GM12878 (cell line): ENCODE measurements around the gene ACRBP. TPM values are rescaled to one million over a fixed set of nuclear protein-coding genes. Genes with fewer than 3 reads are reported as not detected.
A peak's percentile ranks its signal among the peaks of the same experiment; 100 is the strongest.

Experiments
- BCL3 ChIP-seq: IDR thresholded peaks from 2 replicates; pipeline ENCODE4 v1.6.1; 2011; ENCODE audit warnings: borderline replicate concordance, low read depth, mild to moderate bottlenecking, moderate library complexity, low read length; ENCODE audit not compliant: insufficient read depth, poor library complexity, severe bottlenecking
- E2F4 ChIP-seq: IDR thresholded peaks from 2 replicates; pipeline ENCODE4 v1.6.1; 2012; ENCODE audit warnings: low read depth, low read length, improper control_type of control experiment
- E2F8 ChIP-seq: fragments of 450-650 bp; IDR thresholded peaks from 2 replicates; pipeline ENCODE4 v1.6.1; 2018; ENCODE audit warnings: mild to moderate bottlenecking, low read depth, moderate library complexity; ENCODE audit not compliant: partially characterized antibody
- EZH2 ChIP-seq: IDR thresholded peaks from 2 replicates; pipeline ENCODE4 v1.6.1; 2012; ENCODE audit warnings: low read depth, mild to moderate bottlenecking, control low read depth, inconsistent platforms, low read length, borderline replicate concordance; ENCODE audit not compliant: control insufficient read depth
- GATAD2B ChIP-seq: fragments of 450-650 bp; conservative IDR thresholded peaks from 2 replicates; pipeline ENCODE4 v1.6.1; 2017; ENCODE audit warnings: low read depth, mild to moderate bottlenecking, moderate library complexity
- HCFC1 ChIP-seq: fragments of 150-350 bp; IDR thresholded peaks from 2 replicates; pipeline ENCODE4 v1.6.1; 2014; ENCODE audit warnings: low read length
- HDAC2 ChIP-seq: fragments of 200-600 bp; sonication (generic); IDR thresholded peaks from 2 replicates; pipeline ENCODE4 v1.6.1; 2017
- IKZF2 ChIP-seq, 2 experiments: fragments of 450-650 bp; IDR thresholded peaks; 2 replicates each; pipeline ENCODE4 v1.6.1; 2017; ENCODE audit warnings: mild to moderate bottlenecking in 2 of 2, moderate library complexity in 2 of 2
- JUNB ChIP-seq: IDR thresholded peaks from 2 replicates; pipeline ENCODE4 v1.6.1; 2016; ENCODE audit warnings: antibody characterized with exemption, mild to moderate bottlenecking
- MLLT1 ChIP-seq: fragments of 450-650 bp; IDR thresholded peaks from 2 replicates; pipeline ENCODE4 v1.6.1; 2016; ENCODE audit warnings: mild to moderate bottlenecking
- NFXL1 ChIP-seq: fragments of 450-650 bp; IDR thresholded peaks from 2 replicates; pipeline ENCODE4 v1.6.1; 2017; ENCODE audit warnings: antibody characterized with exemption, mild to moderate bottlenecking, borderline replicate concordance
- NFYB ChIP-seq: IDR thresholded peaks from 2 replicates; pipeline ENCODE4 v1.6.1; 2011; ENCODE audit warnings: low read depth, mild to moderate bottlenecking, low read length, improper control_type of control experiment, moderate library complexity; ENCODE audit not compliant: insufficient read depth
- NR2F1 ChIP-seq: fragments of 450-650 bp; conservative IDR thresholded peaks from 2 replicates; pipeline ENCODE4 v1.6.1; 2017; ENCODE audit warnings: mild to moderate bottlenecking
- RB1 ChIP-seq: fragments of 450-650 bp; formaldehyde crosslinking; IDR thresholded peaks from 2 replicates; pipeline ENCODE4 v1.6.1; 2017; ENCODE audit warnings: mild to moderate bottlenecking, borderline replicate concordance
- SMARCA5 ChIP-seq: fragments of 450-650 bp; IDR thresholded peaks from 2 replicates; pipeline ENCODE4 v1.6.1; 2017; ENCODE audit warnings: mild to moderate bottlenecking
- SUZ12 ChIP-seq: fragments of 200-600 bp; sonication (generic); IDR thresholded peaks from one replicate; pipeline ENCODE4 v1.6.1; 2018; ENCODE audit warnings: antibody characterized with exemption, mild to moderate bottlenecking; ENCODE audit not compliant: unreplicated experiment
- ZNF622 ChIP-seq: fragments of 450-650 bp; IDR thresholded peaks from 2 replicates; pipeline ENCODE4 v1.6.1; 2017; ENCODE audit warnings: mild to moderate bottlenecking, inconsistent platforms
- ZZZ3 ChIP-seq: IDR thresholded peaks from 2 replicates; pipeline ENCODE4 v1.6.1; 2011; ENCODE audit warnings: low read depth; ENCODE audit not compliant: control insufficient read depth, insufficient read length
- polyA plus RNA-seq, 11 experiments: library from polyadenylated mRNA; depleted of rRNA in 4 of 11; unstranded in 6 of 11; stranded (reverse) in 5 of 11; fragments of >200 nt; fragmentation: Nextera tagmentation in 4 of 11; fragmentation: Illumina TruSeq in 1 of 11; extraction: Ambion mirVana in 4 of 11; extraction: Trizol in 1 of 11; gene quantifications; 1 replicate in 1 of 11; 2 replicates in 10 of 11; pipeline versions ENCODE4 v1.2.1 to v1.2.3, GENCODE V29; 2011 to 2016; ENCODE audit warnings: inconsistent platforms in 2 of 11, missing spikeins in 2 of 11, low read depth in 1 of 11
- total RNA-seq, 4 experiments: library from RNA; depleted of rRNA in 3 of 4; stranded (reverse); fragments of >200 nt in 3 of 4; fragmentation: Illumina TruSeq in 1 of 4; extraction: Trizol in 1 of 4; gene quantifications; 2 replicates each; pipeline versions ENCODE4 v1.2.1 to v1.2.3, GENCODE V29; 2013 to 2021

ACRBP gene
- total and polyA plus RNA-seq, 10 of the 15 experiments (the other 5 are each of a cell fraction or from before 2014, with no cell fraction given) = 0.54 to 1.4 (median 0.87) TPM

GRCh38 chr12:6632026-6632983 is 14.9 kb downstream of the ACRBP start (continued):
- TF ChIP-seq E2F8 (no peak), NFYB (no peak), SMARCA5 (no peak), SUZ12 (no peak), E2F4 (no peak), BCL3 (no peak), ZNF622 (no peak), GATAD2B (0 out of 2 replicates have a peak, but pooled peaks have one; percentile 34), HCFC1 (no peak), NR2F1 (peak; percentile 72), JUNB (no peak), IKZF2 (IDR thresholded peaks at IDR 0.05) (peak in 1 of 2 experiments; percentile 56; a peak in 2 of 4 replicates), HDAC2 (no peak), ZZZ3 (no peak), RB1 (peak; percentile 21; the same call in 1 of the 2 replicates), NFXL1 (no peak), MLLT1 (peak; percentile 18; the same call in 1 of the 2 replicates), EZH2 (no peak)
